SK-N-MC (cell line): Measurements from ENCODE around the gene PHRF1.

Source experiments
- EZH2 ChIP-seq: fragments of 200-600 bp; sonication (generic); IDR thresholded peaks from one replicate; pipeline ENCODE4 v1.6.1; 2017; ENCODE audit warnings: antibody characterized with exemption
- FOXP2 ChIP-seq: optimal IDR thresholded peaks from 2 replicates; pipeline ENCODE3; 2011; ENCODE audit warnings: mild to moderate bottlenecking, moderate library complexity; ENCODE audit not compliant: insufficient read depth; ENCODE audit errors: extremely low read length, control extremely low read depth

DNA sequence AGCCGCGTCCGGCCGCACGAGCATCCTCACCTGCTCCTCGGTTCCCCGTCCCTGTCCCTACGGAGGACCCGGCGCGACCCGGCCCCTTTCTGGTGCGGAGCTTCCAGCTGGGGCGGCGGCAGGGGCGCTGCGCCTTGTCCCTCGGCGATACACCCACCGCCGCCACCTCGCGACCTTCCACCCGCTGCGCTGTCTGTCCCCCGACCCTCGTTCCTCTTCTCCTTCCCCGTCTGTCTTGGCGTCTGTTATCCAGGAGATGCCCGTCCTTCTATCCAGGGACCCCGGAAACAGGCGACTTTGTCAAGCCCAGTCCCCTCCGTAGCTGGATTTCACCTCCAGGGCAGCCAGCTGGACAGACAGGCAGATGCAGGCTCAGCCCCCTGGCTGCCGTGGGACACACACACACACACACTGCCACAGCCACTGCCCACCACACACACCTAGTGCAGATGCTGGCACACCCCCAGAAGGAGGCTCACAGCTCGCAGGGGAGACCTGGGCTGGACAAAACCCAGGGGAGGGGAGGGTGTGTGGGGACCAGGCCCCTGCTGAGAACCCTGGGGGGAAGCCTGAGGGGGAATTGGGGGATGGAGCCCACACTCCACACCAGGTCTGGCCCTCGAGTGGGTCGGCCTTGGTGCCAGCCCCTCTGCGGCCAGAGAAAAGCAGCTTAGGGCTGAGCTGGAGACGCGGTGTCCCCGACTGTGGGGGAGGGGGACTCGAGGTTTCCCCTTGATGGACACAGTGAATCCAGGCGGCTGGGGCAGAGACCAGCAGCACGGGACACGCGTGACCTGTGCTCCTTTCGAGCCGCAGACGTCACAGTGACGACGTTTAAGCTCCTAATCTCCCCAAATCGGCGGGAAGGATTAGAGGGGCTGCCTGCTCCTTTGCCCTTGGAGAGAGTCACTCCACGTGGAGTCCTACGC, 61.6 kb downstream of the PHRF1 start:
- no peak for TF ChIP-seq FOXP2
- no peak for TF ChIP-seq EZH2
